Activated T-cell treated with anti-CD3 and anti-CD28 coated beads, Interleukin-2, amount 50 U/mL, for 24 hours (primary cell): Measurements from ENCODE around the gene CATSPERE.
"Not testable (repeated sequence)": the region's sequence is repeated elsewhere in the genome, so short reads cannot be mapped to it uniquely, and the experiment has no call there.

Experiments
- DNase-seq: peaks from one replicate; pipeline ENCODE4 v3.0.0-alpha.2; 2020
- H3K27ac Mint-ChIP-seq: 2 replicates; pipeline ENCODE4 v1.8.0; 2020; ENCODE audit warnings: mild to moderate bottlenecking, mixed read lengths
- H3K27me3 Mint-ChIP-seq: 2 replicates; pipeline ENCODE4 v1.8.0; 2020; ENCODE audit warnings: mixed read lengths
- H3K36me3 Mint-ChIP-seq: 2 replicates; pipeline ENCODE4 v1.8.0; 2020; ENCODE audit warnings: low read depth, mixed read lengths
- H3K4me1 Mint-ChIP-seq: 2 replicates; pipeline ENCODE4 v1.8.0; 2020; ENCODE audit warnings: low read depth, mixed read lengths
- H3K4me3 Mint-ChIP-seq: 2 replicates; pipeline ENCODE4 v1.8.0; 2020; ENCODE audit warnings: mild to moderate bottlenecking, moderate library complexity, mixed read lengths
- H3K9me3 Mint-ChIP-seq: 2 replicates; pipeline ENCODE4 v1.8.0; 2020; ENCODE audit warnings: mixed read lengths

Gene CATSPERE

DNA sequence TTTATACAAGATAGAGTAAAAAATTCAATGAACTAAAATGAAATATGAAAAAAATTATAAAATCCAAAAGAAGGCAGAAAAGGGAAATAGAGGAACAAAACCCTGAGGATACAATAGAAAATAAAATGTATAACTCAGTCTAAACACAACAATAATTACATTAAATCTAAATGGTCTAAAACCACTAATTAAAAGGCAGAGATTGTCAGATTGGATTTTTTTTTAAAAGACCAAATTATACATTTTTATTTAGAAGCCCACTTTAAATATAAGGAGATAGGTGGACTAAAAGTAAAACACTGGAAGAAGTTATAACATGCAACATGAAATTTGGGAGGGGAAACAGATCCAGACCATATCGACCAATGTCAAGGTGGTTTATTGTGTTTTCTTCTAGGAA lies 95.2 kb downstream of the CATSPERE start:
- H3K4me1 Mint-ChIP-seq, result no peaks in the 10 kb centered on the region
- no peaks in the 10 kb centered on the region for H3K36me3 Mint-ChIP-seq
- no peak overlapping the region for H3K27ac Mint-ChIP-seq
- no peak for DNase-seq
- no peaks in the 10 kb centered on the region for H3K27me3 Mint-ChIP-seq
- peaks cover 7% of the 10 kb centered on the region for H3K9me3 Mint-ChIP-seq
- no peak overlapping the region for H3K4me3 Mint-ChIP-seq

DNA sequence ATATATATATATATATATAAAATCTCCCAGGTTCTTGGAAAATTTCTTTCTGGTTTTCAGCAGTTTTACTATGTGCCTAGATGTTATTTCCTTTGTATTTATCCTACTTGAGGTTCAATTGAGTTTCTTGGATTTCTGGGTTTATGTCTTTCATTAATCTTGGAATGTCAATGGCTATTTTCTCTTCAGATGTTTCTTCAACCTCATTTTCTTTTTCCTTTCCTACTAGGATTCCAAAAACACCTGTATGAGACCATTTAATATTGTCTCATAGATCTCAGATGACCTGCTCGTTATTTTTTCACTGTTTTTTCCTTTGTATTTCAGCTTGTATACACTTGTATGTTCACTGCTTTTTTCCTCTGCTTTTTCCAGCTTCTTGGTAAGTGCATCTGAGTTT lies 96.5 kb downstream of the CATSPERE start:
- Mint-ChIP-seq H3K27me3 (no peaks in the 10 kb centered on the region), H3K36me3 (no peaks in the 10 kb centered on the region), H3K4me3 (no peak overlapping the region), H3K9me3 (peaks cover 4% of the 10 kb centered on the region), H3K4me1 (no peaks in the 10 kb centered on the region), H3K27ac (no peak overlapping the region)
- DNase-seq, result no peak

DNA sequence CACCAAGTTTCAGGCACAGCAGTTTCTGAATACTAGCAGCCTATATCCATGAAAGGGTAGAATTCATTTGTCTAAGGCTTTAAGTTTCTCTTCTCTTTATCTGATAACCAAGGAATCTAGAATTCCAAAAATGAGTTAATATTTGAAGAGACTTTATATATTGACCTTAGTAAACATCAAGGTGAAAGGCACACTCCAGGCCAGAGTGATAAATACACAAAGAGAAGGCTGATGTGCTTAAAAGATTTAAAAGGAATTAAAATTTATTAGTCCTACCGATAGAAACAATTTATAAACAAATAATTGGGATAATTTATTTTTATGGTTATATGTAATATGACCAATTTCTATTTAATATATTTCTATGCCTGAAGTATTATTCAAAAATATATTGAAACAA lies 98.5 kb downstream of the CATSPERE start:
- no peaks in the 10 kb centered on the region for H3K27me3 Mint-ChIP-seq
- H3K36me3 Mint-ChIP-seq, result no peaks in the 10 kb centered on the region
- no peak overlapping the region for H3K4me3 Mint-ChIP-seq
- DNase-seq, result no peak
- no peaks in the 10 kb centered on the region for H3K4me1 Mint-ChIP-seq
- H3K9me3 Mint-ChIP-seq, result peaks cover 8% of the 10 kb centered on the region
- H3K27ac Mint-ChIP-seq, result no peak overlapping the region

DNA sequence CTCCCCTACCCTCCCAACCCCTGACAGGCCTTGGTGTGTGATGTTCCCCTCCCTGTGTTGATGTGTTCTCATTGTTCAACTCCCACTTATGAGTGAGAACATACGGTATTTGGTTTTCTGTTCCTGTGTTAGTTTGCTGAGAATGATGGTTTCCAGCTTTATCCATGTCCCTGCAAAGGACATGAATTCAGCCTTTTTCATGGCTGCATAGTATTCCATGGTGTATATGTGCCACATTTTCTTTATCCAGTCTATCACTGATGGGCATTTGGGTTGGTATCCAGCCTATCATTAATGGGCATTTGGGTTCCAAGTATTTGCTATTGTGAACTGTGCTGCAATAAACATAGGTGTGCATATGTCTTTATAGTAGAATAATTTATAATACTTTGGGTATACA lies 101.8 kb downstream of the CATSPERE start:
- H3K4me3 Mint-ChIP-seq, H3K9me3 Mint-ChIP-seq, H3K27ac Mint-ChIP-seq, H3K27me3 Mint-ChIP-seq, H3K4me1 Mint-ChIP-seq, H3K36me3 Mint-ChIP-seq, DNase-seq: not testable (repeated sequence)

DNA sequence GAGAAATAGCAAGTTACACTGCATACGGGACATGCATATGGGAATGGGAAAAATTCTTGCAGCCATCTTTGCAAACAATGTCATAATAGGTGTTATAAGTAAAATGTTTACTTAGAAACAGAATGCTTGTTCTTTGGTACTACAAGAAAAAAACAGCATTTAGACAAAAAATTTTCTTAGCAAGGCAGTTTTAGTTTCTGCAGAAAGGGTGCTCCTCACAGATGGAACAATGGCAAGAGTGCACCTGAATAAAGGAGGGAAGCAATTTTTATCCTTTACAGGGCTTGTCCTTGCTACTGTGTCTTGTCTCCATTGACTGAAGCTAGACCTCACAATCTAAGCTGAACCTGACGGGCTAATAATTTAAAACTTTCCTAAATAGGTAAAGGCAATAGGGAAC lies 112.7 kb downstream of the CATSPERE start:
- Mint-ChIP-seq H3K9me3 (peaks cover 31% of the 10 kb centered on the region), H3K27me3 (no peaks in the 10 kb centered on the region), H3K4me1 (no peaks in the 10 kb centered on the region), H3K36me3 (peaks cover 14% of the 10 kb centered on the region), H3K4me3 (no peak overlapping the region), H3K27ac (no peak overlapping the region)
- no peak for DNase-seq

- Mint-ChIP-seq H3K36me3 (peaks cover 14% of the 10 kb centered on the region), H3K27me3 (no peaks in the 10 kb centered on the region), H3K4me1 (no peaks in the 10 kb centered on the region), H3K9me3 (peaks cover 34% of the 10 kb centered on the region), H3K27ac (no peak overlapping the region), H3K4me3 (no peak overlapping the region)
- no peak for DNase-seq
These were observed 115.3 kb downstream of the CATSPERE start for GRCh38 chr1:244576259-244576892.

- H3K4me1 Mint-ChIP-seq, H3K4me3 Mint-ChIP-seq, H3K27me3 Mint-ChIP-seq, H3K27ac Mint-ChIP-seq, DNase-seq: not testable (repeated sequence)
- Mint-ChIP-seq H3K9me3 (peaks cover 29% of the 10 kb centered on the region), H3K36me3 (peaks cover 11% of the 10 kb centered on the region)
These were observed 117.1 kb downstream of the CATSPERE start for GRCh38 chr1:244578205-244578604.

- H3K4me1 Mint-ChIP-seq, result no peaks in the 10 kb centered on the region
- H3K9me3 Mint-ChIP-seq, result peaks cover 3% of the 10 kb centered on the region
- no peaks in the 10 kb centered on the region for H3K27me3 Mint-ChIP-seq
- no peak for DNase-seq
- no peak overlapping the region for H3K27ac Mint-ChIP-seq
- H3K4me3 Mint-ChIP-seq, result no peak overlapping the region
- H3K36me3 Mint-ChIP-seq, result no peaks in the 10 kb centered on the region
These were observed 122.4 kb downstream of the CATSPERE start for GRCh38 chr1:244583358-244583982.

DNA sequence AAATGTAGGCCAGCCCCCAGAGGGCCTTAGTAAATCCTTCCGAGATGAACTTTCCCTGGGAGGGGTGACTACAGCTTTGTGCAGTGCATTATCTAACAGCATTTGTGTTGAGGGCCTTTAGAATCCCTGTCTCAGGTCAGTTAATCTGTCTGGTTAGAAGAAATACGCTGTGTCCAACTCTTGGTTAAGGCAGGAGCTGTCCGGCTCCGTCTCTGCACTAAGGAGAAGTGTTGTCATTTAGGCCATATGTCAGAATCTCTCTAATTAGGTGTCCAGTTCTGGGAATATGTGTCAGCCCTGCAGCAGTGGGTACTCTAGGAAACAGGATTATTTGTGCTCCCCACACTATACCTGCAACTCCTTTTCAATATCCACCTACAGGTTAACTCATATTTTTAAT lies 124.8 kb downstream of the CATSPERE start:
- Mint-ChIP-seq H3K36me3 (no peaks in the 10 kb centered on the region), H3K27me3 (no peaks in the 10 kb centered on the region), H3K9me3 (peaks cover 4% of the 10 kb centered on the region), H3K27ac (no peak overlapping the region), H3K4me3 (no peak overlapping the region), H3K4me1 (no peaks in the 10 kb centered on the region)
- no peak for DNase-seq

- Mint-ChIP-seq H3K36me3 (no peaks in the 10 kb centered on the region), H3K9me3 (peaks cover 4% of the 10 kb centered on the region), H3K4me1 (peaks cover 9% of the 10 kb centered on the region), H3K27ac (no peak overlapping the region), H3K27me3 (no peaks in the 10 kb centered on the region), H3K4me3 (no peak overlapping the region)
- no peak for DNase-seq
These were observed 129.6 kb downstream of the CATSPERE start for GRCh38 chr1:244590670-244591069.

- Mint-ChIP-seq H3K9me3 (no peaks in the 10 kb centered on the region), H3K4me3 (no peak overlapping the region), H3K4me1 (peaks cover 24% of the 10 kb centered on the region), H3K27ac (no peak overlapping the region), H3K36me3 (no peaks in the 10 kb centered on the region), H3K27me3 (peaks cover 15% of the 10 kb centered on the region)
- no peak for DNase-seq
These were observed 137.5 kb downstream of the CATSPERE start for GRCh38 chr1:244598611-244599010.

GRCh38 chr1:244599937-244600350 lies 138.9 kb downstream of the CATSPERE start:
- Mint-ChIP-seq H3K36me3 (no peaks in the 10 kb centered on the region), H3K27ac (peak overlapping the region; percentile 90), H3K9me3 (no peaks in the 10 kb centered on the region), H3K4me3 (peak overlapping the region; percentile 65), H3K27me3 (peaks cover 15% of the 10 kb centered on the region), H3K4me1 (peaks cover 20% of the 10 kb centered on the region)
- peak; percentile 41 for DNase-seq

- no peak for DNase-seq
- Mint-ChIP-seq H3K36me3 (no peaks in the 10 kb centered on the region), H3K4me1 (peaks cover 15% of the 10 kb centered on the region), H3K27me3 (peaks cover 15% of the 10 kb centered on the region), H3K27ac (no peak overlapping the region), H3K4me3 (no peak overlapping the region), H3K9me3 (no peaks in the 10 kb centered on the region)
These were observed 140.3 kb downstream of the CATSPERE start for GRCh38 chr1:244601336-244601735.

DNA sequence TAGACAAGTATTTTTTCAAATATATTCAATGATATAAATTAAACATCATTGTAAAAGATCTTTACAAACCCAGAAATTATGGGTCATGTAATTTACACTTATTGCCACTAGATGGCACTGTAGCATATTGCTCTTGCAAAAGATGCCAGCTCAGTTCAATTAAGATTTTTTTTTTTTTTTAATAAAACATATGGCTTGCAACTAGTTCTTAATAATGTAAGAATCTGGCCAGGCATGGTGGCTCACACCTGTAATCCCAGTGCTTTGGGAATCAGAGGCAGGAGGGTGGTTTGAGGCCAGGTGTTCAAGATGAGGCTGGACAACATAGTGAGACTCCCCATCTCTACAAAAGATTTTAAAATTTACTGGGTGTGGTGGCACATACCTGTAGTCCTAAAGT lies 142.4 kb downstream of the CATSPERE start:
- Mint-ChIP-seq H3K27ac (no peak overlapping the region), H3K9me3 (no peaks in the 10 kb centered on the region), H3K36me3 (no peaks in the 10 kb centered on the region), H3K4me3 (no peak overlapping the region), H3K27me3 (peaks cover 15% of the 10 kb centered on the region), H3K4me1 (peaks cover 15% of the 10 kb centered on the region)
- DNase-seq, result no peak

DNA sequence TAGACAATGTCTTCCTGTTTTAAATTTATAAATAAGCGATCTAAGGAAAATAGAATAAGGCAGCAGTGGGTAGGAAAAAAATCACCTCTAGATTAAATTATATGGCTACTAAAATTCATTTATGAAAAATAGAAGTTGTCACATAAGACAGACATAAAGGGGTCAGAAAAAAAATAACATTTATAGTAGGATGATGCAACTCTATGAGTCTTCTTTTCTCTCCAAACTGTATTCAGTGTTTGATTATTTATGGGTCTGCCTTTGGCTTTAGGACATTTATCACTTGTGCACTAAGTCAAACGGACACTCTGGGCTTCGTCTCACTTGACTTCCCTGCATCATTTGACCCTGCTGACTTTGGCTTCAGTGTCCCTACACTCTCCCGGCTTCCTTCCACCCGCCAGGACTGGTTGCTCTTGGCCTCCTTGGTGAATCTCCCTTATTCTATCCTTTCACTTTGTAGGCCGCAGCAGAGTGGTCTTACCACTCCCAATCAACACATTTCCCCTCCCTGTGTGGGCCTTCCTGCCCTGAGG lies 144.8 kb downstream of the CATSPERE start:
- Mint-ChIP-seq H3K27me3 (peaks cover 15% of the 10 kb centered on the region), H3K4me3 (no peak overlapping the region), H3K27ac (no peak overlapping the region), H3K36me3 (no peaks in the 10 kb centered on the region), H3K4me1 (no peaks in the 10 kb centered on the region), H3K9me3 (no peaks in the 10 kb centered on the region)
- DNase-seq, result no peak
